HG03521 (cell line): Measurements from ENCODE around the gene DYNLT2.

Experiments used
- ATAC-seq: cut with Tn5 transposase; IDR thresholded peaks from one replicate; pipeline ENCODE4 v1.9.1; 2021; ENCODE audit warnings: mild to moderate bottlenecking, moderate library complexity; ENCODE audit not compliant: unreplicated experiment

Gene DYNLT2

DNA sequence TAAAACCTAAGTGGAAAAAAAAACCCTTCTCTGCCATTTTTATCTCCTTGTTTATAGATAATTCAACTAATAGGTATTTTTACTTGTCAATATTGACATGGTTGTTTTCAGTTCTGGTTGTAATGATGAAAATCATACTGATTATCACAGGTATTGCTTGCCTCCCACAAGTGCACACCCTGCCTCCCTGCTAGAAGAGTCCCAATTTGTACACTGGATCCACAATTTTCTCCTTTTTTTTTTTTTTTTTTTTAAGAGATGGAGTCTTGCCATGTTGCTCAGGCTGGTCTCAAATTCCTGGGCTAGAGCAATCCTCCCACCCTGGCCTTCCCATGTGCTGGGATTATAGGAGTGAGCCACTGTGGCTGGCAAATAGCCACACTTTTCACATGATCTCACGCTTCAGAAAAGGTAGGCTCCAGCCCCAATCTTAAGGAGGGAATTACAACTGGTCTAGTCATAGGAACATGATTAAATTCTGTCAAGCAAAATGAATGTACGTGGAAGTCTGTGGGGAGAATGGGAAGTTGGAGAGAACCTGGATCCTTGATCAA lies 12.3 kb downstream of the DYNLT2 start:
- ATAC-seq, result no peak

DNA sequence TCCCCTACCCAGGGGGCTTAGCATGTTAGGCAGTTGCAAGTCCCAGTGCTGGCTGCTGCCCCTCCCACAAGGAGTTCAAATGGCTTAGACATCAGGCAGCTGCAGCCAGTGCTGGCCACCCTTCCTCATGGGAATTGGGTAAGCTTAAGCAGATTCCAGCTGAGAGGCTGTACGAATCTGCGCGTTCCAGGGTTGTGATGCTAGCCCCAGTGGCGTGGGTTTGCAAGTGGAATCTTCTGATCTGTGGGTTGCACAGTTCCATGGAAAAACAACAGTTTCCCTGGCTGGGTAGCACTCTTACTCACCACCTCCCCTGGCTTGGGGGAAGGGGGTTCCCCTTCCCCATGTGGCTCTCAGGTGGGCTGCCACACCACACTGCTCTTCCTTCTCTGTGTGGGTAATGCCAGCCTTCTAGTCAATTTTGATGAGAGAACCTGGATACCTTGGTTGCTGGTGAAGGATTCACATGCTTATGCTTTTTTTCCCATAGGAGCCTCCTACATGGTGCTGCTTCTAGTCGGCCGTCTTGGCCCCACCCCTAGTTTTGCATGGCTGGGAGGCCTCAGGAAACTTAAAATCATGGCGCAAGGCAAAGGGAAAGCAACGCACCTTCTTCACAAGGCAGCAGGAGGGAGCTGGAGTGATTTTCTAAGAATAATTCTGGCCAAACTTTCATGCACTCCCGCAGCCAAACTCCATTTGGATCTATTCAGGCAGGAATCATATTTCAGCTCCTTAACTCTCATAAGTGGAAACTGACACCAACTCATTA lies 13.0 kb downstream of the DYNLT2 start:
- no peak for ATAC-seq

DNA sequence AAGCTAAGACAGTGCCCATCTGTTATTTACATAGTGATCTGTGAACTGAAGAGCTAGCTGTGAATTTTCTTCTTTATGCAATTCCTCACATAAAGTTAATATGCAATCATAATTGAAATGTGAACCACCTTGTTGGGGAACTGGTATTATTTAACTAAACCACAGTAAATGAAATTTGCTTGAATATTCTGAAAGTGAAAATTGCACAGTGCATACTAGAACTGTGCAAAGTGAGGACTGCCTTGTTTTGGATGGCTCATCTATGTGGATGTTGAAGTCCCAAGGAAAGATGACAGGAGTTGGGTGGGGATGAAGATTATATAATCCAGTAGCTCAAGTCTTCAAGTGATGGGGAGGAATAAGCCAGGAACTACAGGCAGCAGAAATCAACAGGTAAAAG lies 21.4 kb downstream of the DYNLT2 start:
- no peak for ATAC-seq

DNA sequence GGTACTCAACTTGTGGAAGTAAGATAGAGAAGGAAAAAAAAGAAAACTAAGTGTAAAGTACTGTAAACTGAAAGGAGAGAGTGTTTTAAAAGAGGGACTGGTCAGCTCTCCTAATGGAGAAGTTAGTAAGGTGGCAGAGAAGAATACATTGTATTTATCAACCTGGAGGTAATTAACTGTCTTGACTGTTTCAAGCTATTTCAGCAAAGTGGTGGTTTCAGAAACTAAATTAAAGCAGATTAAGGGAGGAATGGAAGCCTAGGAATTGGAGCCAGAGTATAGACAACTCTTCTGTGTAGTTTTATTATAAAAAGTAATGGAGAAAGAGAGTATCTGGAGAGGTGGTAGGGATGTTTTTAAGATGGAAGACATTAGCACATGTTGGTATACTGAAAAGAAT lies 24.4 kb downstream of the DYNLT2 start:
- ATAC-seq, result no peak

DNA sequence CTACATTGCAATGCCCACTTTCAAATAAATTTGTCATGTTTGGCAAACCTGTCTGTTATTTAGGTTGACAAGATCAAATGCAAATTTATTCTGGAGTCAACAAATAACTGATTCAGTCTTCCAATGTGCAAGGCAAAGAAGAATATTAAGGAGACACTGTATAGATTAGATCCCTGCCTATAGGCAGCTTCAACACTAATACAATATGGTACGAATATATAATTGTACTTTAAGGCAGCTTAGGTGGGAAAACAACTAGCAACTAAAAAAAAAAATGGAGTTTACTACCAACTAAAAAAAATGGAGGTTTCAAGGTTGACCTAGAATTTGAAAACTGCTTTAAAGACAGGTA lies 25.3 kb downstream of the DYNLT2 start:
- ATAC-seq, result no peak

DNA sequence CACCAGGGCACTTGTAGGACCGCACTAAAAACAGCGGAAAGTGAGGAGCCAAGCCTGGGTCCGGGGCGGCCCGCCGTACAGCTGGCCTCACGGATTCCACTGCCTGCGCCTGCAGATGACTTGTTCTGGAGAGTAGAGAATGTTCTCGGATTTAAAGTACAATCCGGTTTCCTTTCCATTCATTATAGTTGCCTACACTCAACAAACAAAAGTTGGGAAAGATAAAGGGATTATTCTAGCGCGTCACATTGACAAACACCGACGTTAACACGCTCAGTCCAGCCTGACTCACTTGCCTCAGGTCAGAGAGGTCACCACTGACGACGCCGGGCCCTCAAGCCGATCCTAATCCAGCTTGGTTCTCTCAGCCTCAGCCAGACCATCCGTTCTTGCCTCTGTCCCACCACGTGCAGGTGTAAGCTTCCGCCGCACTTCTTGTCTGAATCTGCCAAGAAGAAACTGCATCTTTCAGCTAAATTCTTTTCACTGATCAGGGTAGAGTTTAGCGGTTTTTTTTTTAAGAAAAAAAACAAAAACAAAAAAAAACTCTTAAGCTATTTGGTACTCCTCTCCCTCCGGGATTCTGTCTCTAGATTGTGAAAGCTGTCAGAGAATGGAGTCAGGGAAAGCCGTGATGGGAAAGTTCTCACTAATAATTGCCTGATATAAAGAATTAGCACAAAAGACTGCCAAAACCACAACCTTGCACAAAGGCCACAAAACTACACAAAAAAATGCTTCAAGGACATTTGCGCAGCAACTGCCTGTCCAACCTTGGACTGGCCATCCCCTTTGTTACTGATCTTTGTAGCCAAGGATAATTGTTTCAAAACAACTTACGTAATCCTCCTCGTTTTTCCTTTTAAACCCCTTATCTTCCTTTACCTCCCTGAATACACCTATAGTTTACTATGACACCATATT lies 26.0 kb downstream of the DYNLT2 start:
- no peak for ATAC-seq

DNA sequence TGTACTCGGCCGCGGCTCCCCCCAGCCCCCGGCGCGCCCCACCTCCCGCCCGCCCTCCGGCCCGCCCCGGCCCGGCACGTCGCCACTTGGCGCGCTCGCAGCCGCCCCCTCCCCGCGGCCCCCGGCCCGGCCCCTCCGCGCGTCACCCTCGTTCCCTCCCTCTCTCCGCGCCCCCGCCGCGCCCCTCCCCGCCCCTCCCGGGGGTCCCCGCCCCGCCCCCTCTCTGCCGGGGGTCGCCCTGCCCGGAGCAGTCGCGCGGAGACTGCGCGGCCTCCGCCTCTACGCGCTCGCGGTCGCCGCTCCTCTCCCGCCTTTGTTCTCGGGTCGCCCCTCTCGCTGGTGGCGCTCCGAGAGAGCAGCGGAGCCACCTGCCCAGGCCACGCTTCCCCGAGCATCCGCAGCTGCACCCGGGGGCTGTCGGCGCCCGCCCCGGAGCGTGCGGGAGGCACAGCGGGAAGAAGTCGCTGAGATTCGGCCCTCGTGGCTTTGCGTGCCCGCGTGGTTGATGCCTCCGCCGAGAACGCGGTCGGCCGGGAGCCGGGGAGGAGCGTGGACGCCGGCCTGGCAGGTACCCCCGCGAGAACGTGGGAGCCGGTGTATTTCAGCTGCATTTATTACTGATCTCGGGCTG lies 26.8 kb downstream of the DYNLT2 start, which contains the start of gene PHF10:
PHF10 (minus strand) TSS at position 7 of the 631 bp plus-strand sequence. CDS start 569 bp downstream, outside the sequence.
- peak; percentile 34 for ATAC-seq

DNA sequence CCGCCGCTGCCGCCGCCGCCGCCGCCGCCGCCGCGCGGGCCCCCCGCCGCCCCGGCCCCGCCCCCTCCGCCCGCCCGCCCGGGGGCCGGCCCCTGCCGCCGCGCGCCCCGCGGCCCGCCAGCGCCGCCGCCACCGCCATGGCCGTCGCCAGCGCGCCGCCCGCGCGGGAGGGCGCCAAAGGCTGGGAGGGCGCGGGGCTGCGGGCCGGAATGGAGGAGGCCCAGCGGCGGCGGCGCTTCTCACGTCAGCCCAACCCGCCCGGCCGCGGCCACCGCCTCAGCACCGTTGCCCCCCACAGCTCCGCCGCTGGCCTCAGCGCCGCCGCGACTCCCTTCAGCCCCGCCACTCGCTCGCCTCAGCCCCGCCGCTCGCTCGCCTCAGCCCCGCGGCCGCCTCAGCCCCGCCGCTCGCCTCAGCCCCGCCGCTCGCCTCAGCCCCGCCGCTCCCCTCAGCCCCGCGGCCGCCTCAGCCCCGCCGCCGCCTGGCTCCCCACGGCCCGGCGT lies 27.3 kb downstream of the DYNLT2 start:
- peak; percentile 42 for ATAC-seq

DNA sequence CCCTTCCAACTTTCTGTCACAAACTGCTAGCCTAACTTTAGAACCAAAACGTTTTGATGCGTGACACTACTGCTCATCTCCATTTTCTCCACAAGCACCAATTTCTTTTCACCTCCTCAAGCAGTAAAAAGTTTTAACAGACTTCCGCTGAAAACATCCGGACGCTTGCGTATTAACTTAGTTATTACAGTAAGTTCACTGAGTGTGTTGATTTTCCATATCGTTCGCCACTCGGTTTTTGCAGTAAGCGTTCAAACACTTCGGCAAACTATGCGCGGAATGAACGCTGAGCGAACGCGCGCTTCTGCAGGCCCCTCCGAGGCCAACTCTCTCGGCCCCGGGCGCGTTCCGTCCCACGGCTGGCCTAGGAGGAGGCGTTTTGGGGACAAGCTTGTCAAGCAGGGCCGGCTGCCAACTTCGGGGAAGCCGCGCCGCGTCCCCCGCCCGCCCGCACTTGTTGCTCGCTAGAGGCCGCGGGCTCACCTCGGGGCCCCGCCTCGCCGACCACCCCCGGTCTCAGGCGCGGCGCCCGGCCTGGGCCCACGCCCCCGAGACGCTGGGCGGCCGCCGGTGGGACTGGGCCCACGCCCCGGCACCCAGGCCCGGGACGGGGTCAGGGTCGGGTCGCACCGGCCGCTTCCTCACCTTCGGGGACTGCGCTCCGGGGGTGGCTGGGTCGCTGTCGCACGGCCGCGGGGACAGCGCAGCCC lies 28.0 kb downstream of the DYNLT2 start:
- ATAC-seq, result peak; percentile 38

DNA sequence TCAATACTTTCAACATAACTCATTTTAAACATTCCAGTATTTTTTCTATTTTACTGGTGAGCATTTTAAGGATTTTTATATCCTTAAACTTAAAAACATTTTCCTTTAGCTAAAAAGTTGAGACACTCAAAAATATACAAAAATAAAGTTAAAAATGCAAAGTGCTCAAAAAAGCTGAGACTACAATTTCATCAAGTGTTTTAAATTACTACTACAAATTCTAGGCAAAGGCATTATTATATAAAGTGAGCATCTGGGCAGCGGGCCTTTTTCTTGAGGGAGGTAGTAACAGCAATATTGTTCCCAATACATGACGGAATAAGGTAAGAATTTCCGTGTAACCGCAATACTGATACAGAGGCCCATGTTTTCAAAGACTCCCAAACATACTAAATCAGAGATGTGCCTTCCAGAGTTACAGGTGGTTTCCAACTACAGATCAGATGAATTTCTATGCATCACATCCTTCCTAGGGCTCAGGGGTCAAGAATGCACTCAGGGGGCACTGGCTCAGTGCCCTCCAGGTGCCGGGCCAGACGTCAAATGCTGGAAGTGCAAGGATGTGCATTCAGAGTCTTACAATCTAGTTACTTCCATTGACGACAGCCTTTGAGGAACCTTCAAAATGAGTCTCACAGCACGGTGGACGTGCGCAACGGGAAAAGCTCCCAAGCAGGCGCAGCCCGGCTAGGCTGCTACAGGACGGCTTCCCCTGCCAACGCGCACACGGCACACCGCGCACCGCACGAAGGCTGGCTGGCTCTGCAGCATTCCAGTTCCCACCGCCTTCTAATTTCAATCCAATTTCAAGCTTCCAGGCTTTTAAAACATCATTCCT lies 28.8 kb downstream of the DYNLT2 start:
- ATAC-seq, result no peak

DNA sequence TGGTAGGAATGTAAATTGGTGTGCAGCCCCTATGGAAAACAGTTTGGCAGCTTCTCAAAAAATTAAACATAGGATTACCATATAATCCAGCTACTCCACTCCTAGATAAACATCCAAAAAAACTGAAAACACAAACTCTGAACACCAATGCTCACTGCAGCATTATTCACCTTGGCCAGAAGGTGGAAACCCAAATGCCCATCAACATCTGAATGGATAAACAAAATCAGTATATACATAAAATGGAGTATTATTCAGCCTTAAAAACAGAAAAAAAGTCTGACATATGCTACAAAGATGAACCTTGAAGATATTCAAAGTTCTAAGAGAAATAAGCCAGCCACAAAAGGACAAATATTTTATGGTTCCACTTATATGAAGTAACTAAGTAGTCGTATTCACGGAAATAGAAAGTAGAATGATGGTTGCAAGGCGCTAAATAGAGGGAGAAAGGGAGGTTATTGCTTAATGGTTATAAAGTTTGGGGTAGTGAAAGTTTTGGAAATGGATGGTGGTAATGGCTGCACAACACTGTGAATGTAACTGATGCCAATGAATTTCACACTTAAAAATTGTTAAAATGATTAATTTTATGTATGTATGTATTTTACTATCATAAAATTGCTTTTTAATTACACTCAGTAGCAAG lies 31.0 kb downstream of the DYNLT2 start:
- no peak for ATAC-seq

DNA sequence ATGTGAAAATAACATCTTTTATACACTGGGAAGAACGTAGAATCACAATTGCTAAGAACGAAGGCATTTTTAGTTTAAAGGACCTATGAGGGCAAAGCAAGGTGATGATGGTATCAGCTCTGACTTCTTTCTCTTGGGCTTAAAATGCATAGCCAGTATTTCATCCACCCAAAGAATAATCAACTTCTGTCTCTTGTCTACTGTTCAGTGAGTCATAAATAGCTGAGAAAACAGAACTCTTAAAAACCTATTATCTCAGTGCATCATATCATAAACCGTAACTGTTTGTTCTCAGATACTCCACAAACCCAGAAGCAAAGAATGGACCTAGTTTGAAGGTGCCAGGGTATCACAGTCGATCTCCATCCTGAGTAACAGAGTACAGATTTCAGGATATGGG lies 32.3 kb downstream of the DYNLT2 start:
- no peak for ATAC-seq

DNA sequence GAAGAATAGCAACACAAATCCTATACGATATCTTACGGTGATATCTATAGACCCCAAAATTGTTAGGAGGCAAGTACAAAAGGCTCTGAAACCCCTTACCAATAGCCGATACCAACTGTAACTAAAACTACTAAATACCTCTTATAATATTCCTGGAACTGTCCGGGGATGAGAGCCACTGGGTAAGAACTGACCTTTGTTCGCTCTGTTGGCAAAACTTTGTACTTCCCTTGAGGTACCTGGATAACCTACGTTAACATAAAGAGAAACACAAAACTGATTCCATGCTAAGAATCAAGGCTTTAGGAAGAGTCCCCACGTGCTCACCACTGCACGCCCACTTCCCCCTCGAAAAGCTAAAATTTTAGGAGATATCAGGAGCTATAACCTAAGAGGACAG lies 36.8 kb downstream of the DYNLT2 start:
- no peak for ATAC-seq

DNA sequence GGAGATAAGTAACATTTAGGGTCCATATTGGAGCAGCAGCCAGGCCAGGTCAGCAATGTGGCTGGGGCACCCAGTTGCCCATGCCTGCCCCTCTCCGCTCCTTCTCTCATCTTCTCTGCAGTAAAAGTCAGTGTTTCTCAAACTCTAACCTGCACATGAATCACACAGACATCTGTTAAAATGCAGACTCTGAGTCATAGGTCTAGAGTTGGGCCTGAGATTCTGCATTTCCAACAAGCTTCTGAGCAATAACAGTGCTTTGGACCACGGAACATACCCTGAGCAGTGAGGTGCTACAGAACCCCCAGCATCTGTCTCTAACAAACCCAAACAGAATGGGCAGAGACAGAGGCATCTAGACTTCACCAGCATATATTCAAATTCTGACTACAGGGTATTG lies 37.2 kb downstream of the DYNLT2 start:
- no peak for ATAC-seq

DNA sequence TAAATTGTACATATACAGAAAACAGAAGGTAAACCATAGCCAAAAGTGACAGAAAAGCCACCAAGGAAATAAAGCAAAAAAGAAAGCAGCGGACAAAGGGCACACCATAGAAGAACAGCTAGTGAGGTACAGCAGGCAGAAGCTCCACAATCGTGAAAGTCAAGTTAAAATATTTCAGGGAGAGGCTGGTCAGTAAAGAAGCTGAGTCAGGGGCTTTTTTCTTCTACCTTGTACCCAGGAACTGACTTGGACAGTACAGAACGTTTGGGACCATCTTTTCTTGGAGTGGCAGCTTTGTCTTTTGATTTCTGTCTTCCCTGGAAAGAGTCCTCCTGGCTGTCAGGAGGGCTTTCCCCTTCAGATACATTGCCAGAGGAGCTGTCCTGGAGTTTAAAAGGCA lies 41.4 kb downstream of the DYNLT2 start:
- no peak for ATAC-seq

DNA sequence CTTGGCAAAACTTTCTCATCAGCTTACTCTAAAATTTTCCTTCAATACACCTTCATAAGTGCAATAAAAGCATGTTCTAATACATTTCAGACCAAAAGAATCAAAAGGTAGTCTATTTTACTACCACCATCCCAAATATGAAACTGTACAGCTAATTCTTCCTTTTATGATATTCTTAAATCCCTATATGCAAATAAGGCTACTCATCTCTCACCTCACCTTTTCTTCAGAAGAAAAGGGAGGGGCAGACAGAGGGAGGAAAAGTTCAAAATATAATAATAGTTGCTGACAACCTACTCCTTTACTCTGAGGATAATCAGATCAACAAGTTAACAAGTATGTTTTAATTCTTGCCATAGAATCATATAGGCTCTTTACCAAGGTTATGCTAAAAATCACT lies 42.1 kb downstream of the DYNLT2 start:
- ATAC-seq, result no peak

DNA sequence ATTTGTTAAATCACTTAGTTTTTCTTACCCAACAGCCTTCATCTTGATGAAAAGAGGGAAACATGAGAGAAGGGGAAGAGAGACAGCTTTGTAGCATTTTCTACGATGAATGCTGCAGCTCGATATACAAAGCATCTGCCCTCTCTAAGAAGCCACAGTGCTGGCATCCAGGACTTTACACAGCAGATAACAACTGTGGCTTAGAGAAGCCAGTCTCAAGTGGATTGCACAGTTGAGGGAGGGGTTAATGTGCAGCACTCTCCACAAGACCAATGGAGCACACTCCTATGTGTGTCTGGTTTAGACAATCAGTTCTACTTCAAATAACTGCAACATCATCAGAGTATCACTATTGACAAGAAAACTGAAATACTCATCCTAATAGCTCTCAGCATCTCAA lies 43.6 kb downstream of the DYNLT2 start:
- no peak for ATAC-seq

DNA sequence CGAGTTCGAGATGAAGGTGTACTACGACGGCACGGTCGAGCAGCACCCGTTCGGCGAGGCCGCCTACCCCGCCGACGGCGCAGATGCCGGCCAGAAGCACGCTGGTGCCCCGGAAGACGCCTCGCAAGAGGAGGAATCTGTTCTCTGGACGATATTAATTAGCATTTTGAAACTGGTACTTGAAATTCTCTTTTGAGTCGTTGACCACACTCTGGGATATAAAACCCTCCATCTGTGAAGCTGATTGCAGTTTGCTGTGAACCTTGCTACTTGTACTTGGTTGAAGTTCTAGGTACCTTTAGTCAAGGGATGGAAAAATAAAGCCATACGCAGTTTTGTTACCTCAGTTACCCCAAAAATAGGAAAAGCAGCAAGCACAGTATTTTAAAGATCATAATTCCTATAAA lies 48.5 kb downstream of the DYNLT2 start:
- peak; percentile 12 for ATAC-seq
